Hepatocyte (in vitro differentiated cells): ENCODE data around the gene NRIP1. TPM values are rescaled to one million over a fixed set of nuclear protein-coding genes. Genes with fewer than 3 reads are reported as not detected.

ENCODE experiments used
- DNase-seq: peaks from one replicate; pipeline ENCODE4 v3.0.0-alpha.2; 2016; ENCODE audit warnings: low spot score
- H2AFZ ChIP-seq: fragments of 200-600 bp; sonication (generic); 2 replicates; pipeline ENCODE4 v1.6.0; 2016; ENCODE audit warnings: antibody characterized with exemption, mild to moderate bottlenecking
- H3K27ac ChIP-seq: fragments of 200-600 bp; sonication (generic); 2 replicates; pipeline ENCODE4 v1.5.1; 2016; ENCODE audit warnings: mild to moderate bottlenecking
- H3K27me3 ChIP-seq: fragments of 200-600 bp; sonication (generic); 2 replicates; pipeline ENCODE4 v1.6.1; 2016
- H3K36me3 ChIP-seq: fragments of 200-600 bp; sonication (generic); replicated peaks from 2 replicates; pipeline ENCODE4 v1.5.1; 2016; ENCODE audit warnings: low read depth; ENCODE audit not compliant: insufficient read depth
- H3K4me1 ChIP-seq: fragments of 200-600 bp; sonication (generic); 2 replicates; pipeline ENCODE4 v1.5.1; 2016; ENCODE audit warnings: mild to moderate bottlenecking, moderate library complexity; ENCODE audit not compliant: insufficient read depth
- H3K4me2 ChIP-seq: fragments of 200-600 bp; sonication (generic); 2 replicates; pipeline ENCODE4 v1.6.0; 2016
- H3K4me3 ChIP-seq: fragments of 200-600 bp; sonication (generic); 2 replicates; pipeline ENCODE4 v1.5.1; 2016; ENCODE audit warnings: mild to moderate bottlenecking
- H3K79me2 ChIP-seq: fragments of 200-600 bp; sonication (generic); 2 replicates; pipeline ENCODE4 v1.6.0; 2017; ENCODE audit warnings: mild to moderate bottlenecking
- H3K9me2 ChIP-seq: fragments of 200-600 bp; sonication (generic); replicated peaks from 2 replicates; pipeline ENCODE4 v1.6.0; 2017; ENCODE audit warnings: mild to moderate bottlenecking; ENCODE audit not compliant: insufficient read depth
- H3K9me3 ChIP-seq: fragments of 200-600 bp; sonication (generic); 2 replicates; pipeline ENCODE4 v1.5.1; 2016; ENCODE audit warnings: low read depth, mild to moderate bottlenecking
- H4K20me1 ChIP-seq: fragments of 200-600 bp; sonication (generic); 2 replicates; pipeline ENCODE4 v1.6.0; 2016; ENCODE audit warnings: mild to moderate bottlenecking; ENCODE audit not compliant: insufficient read depth, poor library complexity, severe bottlenecking
- CTCF ChIP-seq: fragments of 200-600 bp; sonication (generic); IDR thresholded peaks from 2 replicates; pipeline ENCODE4 v1.5.1; 2016; ENCODE audit warnings: antibody characterized with exemption, mild to moderate bottlenecking; ENCODE audit not compliant: poor library complexity
- EZH2 ChIP-seq: fragments of 200-600 bp; sonication (generic); IDR thresholded peaks from 2 replicates; pipeline ENCODE4 v1.6.1; 2016; ENCODE audit warnings: antibody characterized with exemption, mild to moderate bottlenecking, borderline replicate concordance
- EZH2phosphoT487 ChIP-seq: fragments of 200-600 bp; sonication (generic); IDR thresholded peaks from one replicate; pipeline ENCODE4 v1.6.1; 2018; ENCODE audit warnings: antibody characterized with exemption, mild to moderate bottlenecking, low read depth, moderate library complexity; ENCODE audit not compliant: unreplicated experiment, severe bottlenecking
- WGBS: methylation state at CpG from one replicate; pipeline ENCODE4 v1.1.6; 2016; ENCODE audit warnings: low lambda C conversion rate; ENCODE audit errors: missing lambda C conversion rate; 5-methylcytosine and 5-hydroxymethylcytosine counted together
- polyA plus RNA-seq: library from polyadenylated mRNA; unstranded; fragments of >200 nt; fragmentation: Nextera tagmentation; extraction: Ambion mirVana; gene quantifications from 2 replicates; pipeline ENCODE4 v1.2.1, GENCODE V29; 2016
- total RNA-seq: library from RNA; depleted of rRNA; stranded (reverse); fragments of >200 nt; gene quantifications from 2 replicates; pipeline ENCODE4 v1.2.3, GENCODE V29; 2014

Gene NRIP1
- total and polyA plus RNA-seq, 2 experiments from 2014 or later: 11.5 to 62.4 TPM

GRCh38 chr21:15058854-15059263, 5.9 kb downstream of the NRIP1 start:
- 47% methylated on average over 2 of the region's 2 CpGs for WGBS
- peaks cover 61% of the 10 kb centered on the region for H3K4me1 ChIP-seq
- peak overlapping the region; percentile 60 for H3K4me2 ChIP-seq
- TF ChIP-seq EZH2phosphoT487 (no peak), CTCF (no peak), EZH2 (no peak)
- H3K9me3 ChIP-seq: no peaks in the 10 kb centered on the region
- H2AFZ ChIP-seq: no peak overlapping the region
- H3K9me2 ChIP-seq: no peaks in the 10 kb centered on the region
- no peaks in the 10 kb centered on the region for H3K27me3 ChIP-seq
- peaks cover 76% of the 10 kb centered on the region for H4K20me1 ChIP-seq
- H3K4me3 ChIP-seq: no peak overlapping the region
- H3K79me2 ChIP-seq: peaks cover 100% of the 10 kb centered on the region
- no peaks in the 10 kb centered on the region for H3K36me3 ChIP-seq
- H3K27ac ChIP-seq: peak overlapping the region; percentile 51
- peak; percentile 44 for DNase-seq

GRCh38 chr21:15057285-15057684, 7.5 kb downstream of the NRIP1 start:
- Histone ChIP-seq H2AFZ (no peak overlapping the region), H3K4me3 (no peak overlapping the region), H3K27ac (peak overlapping the region; percentile 18), H3K36me3 (no peaks in the 10 kb centered on the region), H3K4me1 (peaks cover 66% of the 10 kb centered on the region), H3K27me3 (no peaks in the 10 kb centered on the region), H3K9me3 (no peaks in the 10 kb centered on the region), H3K4me2 (peak overlapping the region; percentile 62), H4K20me1 (peaks cover 80% of the 10 kb centered on the region), H3K79me2 (peaks cover 100% of the 10 kb centered on the region), H3K9me2 (no peaks in the 10 kb centered on the region)
- TF ChIP-seq EZH2 (no peak), EZH2phosphoT487 (no peak), CTCF (no peak)
- 48% methylated on average over 6 of the region's 6 CpGs for WGBS
- peak; percentile 28 for DNase-seq

GRCh38 chr21:15054606-15055239, 10.1 kb downstream of the NRIP1 start:
- no peaks in the 10 kb centered on the region for H3K27me3 ChIP-seq
- no peaks in the 10 kb centered on the region for H3K36me3 ChIP-seq
- peaks cover 57% of the 10 kb centered on the region for H3K4me1 ChIP-seq
- WGBS: 90% methylated on average over 4 of the region's 4 CpGs
- peaks cover 100% of the 10 kb centered on the region for H3K79me2 ChIP-seq
- no peak for DNase-seq
- H3K4me3 ChIP-seq: no peak overlapping the region
- H2AFZ ChIP-seq: no peak overlapping the region
- H3K9me3 ChIP-seq: no peaks in the 10 kb centered on the region
- H4K20me1 ChIP-seq: peaks cover 94% of the 10 kb centered on the region
- H3K27ac ChIP-seq: no peak overlapping the region
- no peak overlapping the region for H3K4me2 ChIP-seq
- H3K9me2 ChIP-seq: no peaks in the 10 kb centered on the region
- no peak for TF ChIP-seq EZH2phosphoT487
- no peak for TF ChIP-seq CTCF
- no peak for TF ChIP-seq EZH2
